Raji (cell line): ENCODE results near the gene ZDHHC7.

ENCODE experiments used
- POLR2A ChIP-seq: IDR thresholded peaks from 2 replicates; pipeline ENCODE4 v1.6.1; 2011; ENCODE audit warnings: low read depth, low read length, control low read depth; ENCODE audit not compliant: insufficient read depth

ZDHHC7 gene

GRCh38 chr16:84948851-84949610, 62.3 kb downstream of the ZDHHC7 start:
- no peak for TF ChIP-seq POLR2A

- no peak for TF ChIP-seq POLR2A
These were observed 63.1 kb downstream of the ZDHHC7 start for GRCh38 chr16:84947996-84948850.

- no peak for TF ChIP-seq POLR2A
These were observed 64.3 kb downstream of the ZDHHC7 start for GRCh38 chr16:84947022-84947421.

- TF ChIP-seq POLR2A, result no peak
These were observed 67.7 kb downstream of the ZDHHC7 start for GRCh38 chr16:84943620-84944019.

GRCh38 chr16:84942786-84943185, 68.5 kb downstream of the ZDHHC7 start:
- TF ChIP-seq POLR2A, result no peak

GRCh38 chr16:84941921-84942320, 69.4 kb downstream of the ZDHHC7 start:
- no peak for TF ChIP-seq POLR2A

- no peak for TF ChIP-seq POLR2A
These were observed 70.4 kb downstream of the ZDHHC7 start for GRCh38 chr16:84940670-84941551.

- TF ChIP-seq POLR2A, result no peak
These were observed 73.9 kb downstream of the ZDHHC7 start for GRCh38 chr16:84937196-84938005.

GRCh38 chr16:84933774-84934631, 77.3 kb downstream of the ZDHHC7 start:
- no peak for TF ChIP-seq POLR2A

GRCh38 chr16:84932681-84933080, 78.7 kb downstream of the ZDHHC7 start:
- no peak for TF ChIP-seq POLR2A

- no peak for TF ChIP-seq POLR2A
These were observed 79.8 kb downstream of the ZDHHC7 start for GRCh38 chr16:84931506-84931905.

GRCh38 chr16:84931107-84931494, 80.2 kb downstream of the ZDHHC7 start:
- TF ChIP-seq POLR2A, result no peak

- TF ChIP-seq POLR2A, result no peak
These were observed 80.8 kb downstream of the ZDHHC7 start for GRCh38 chr16:84930298-84931106.
